Nephron progenitor cell (in vitro differentiated cells): Measurements from ENCODE around the gene FLG.
"Not testable (repeated sequence)": the region's sequence is repeated elsewhere in the genome, so short reads cannot be mapped to it uniquely, and the experiment has no call there.

Source experiments
- DNase-seq: peaks from one replicate; pipeline ENCODE4 v3.0.0; 2021
- H3K27ac Mint-ChIP-seq: 2 replicates; pipeline ENCODE4 v1.8.0; 2021; ENCODE audit warnings: mild to moderate bottlenecking, moderate library complexity, mixed read lengths
- H3K27me3 Mint-ChIP-seq: 2 replicates; pipeline ENCODE4 v1.8.0; 2021; ENCODE audit warnings: mild to moderate bottlenecking, low read depth, mixed read lengths; ENCODE audit not compliant: poor library complexity
- H3K36me3 Mint-ChIP-seq: 2 replicates; pipeline ENCODE4 v1.8.0; 2021; ENCODE audit warnings: low read depth, mixed read lengths
- H3K4me1 Mint-ChIP-seq: 2 replicates; pipeline ENCODE4 v1.8.0; 2021; ENCODE audit warnings: mixed read lengths
- H3K4me3 Mint-ChIP-seq: 2 replicates; pipeline ENCODE4 v1.8.0; 2021; ENCODE audit warnings: mild to moderate bottlenecking, moderate library complexity, mixed read lengths
- H3K9me3 Mint-ChIP-seq: 2 replicates; pipeline ENCODE4 v1.8.0; 2021; ENCODE audit warnings: mild to moderate bottlenecking, moderate library complexity, mixed read lengths

The FLG gene

DNA sequence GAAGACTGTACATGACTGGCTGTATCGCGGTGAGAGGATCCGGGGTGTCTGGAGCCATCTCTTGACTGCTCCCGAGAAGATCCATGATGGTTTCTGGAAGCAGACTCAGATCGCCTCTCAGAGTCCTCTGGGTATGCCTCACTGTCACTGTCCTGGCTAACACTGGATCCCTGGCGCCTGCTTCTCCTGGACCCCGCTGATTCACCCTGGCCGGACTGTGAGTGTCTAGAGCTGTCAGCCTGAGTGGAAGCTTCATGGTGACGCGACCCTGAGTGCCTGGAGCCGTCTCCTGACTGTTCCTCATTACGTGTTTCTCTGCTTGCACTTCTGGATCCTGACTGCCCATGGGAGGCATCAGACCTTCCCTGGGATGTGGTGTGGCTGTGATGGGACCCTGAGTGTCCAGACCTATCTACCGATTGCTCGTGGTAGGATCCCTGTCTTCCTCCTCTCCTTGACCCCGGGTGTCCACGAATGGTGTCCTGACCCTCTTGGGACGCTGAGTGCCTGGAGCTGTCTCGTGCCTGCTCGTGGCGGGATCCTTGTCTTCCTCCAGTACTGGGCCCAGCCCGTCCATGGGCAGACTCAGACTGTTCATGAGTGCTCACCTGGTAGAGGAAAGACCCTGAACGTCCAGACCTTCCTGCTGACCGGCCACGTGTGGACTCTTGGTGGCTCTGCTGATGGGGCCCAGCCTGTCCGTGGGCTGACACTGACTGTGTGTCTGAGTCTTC, 21.7 kb downstream of the FLG start:
- not testable (repeated sequence) for H3K4me1 Mint-ChIP-seq, H3K4me3 Mint-ChIP-seq, DNase-seq, H3K36me3 Mint-ChIP-seq, H3K27me3 Mint-ChIP-seq, H3K27ac Mint-ChIP-seq
- peaks cover 82% of the 10 kb centered on the region for H3K9me3 Mint-ChIP-seq

DNA sequence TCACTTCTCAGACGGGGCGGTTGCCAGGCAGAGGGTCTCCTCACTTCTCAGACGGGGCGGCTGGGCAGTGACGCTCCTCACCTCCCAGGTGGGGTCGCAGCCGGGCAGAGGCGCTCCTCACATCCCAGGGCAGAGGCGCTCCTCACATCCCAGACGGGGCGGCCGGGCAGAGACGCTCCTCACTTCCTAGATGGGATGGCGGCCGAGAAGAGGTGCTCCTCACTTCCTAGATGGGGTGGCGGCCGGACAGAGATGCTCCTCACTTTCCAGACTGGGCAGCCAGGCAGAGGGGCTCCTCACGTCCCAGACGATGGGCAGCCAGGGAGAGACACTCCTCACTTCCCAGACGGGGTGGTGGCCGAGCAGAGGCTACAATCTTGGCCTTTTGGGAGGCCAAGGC, 68.6 kb downstream of the FLG start:
- not testable (repeated sequence) for H3K4me1 Mint-ChIP-seq, H3K27ac Mint-ChIP-seq, DNase-seq, H3K4me3 Mint-ChIP-seq, H3K36me3 Mint-ChIP-seq, H3K27me3 Mint-ChIP-seq
- peaks cover 74% of the 10 kb centered on the region for H3K9me3 Mint-ChIP-seq
